RKO (cell line): ENCODE measurements around the gene PIGB.
"Not testable (repeated sequence)": the region's sequence is repeated elsewhere in the genome, so short reads cannot be mapped to it uniquely, and the experiment has no call there.

Source experiments
- DNase-seq: peaks from one replicate; pipeline ENCODE4 v3.0.0-alpha.2; 2016; ENCODE audit warnings: low spot score

PIGB gene

GRCh38 chr15:55381595-55381994 lies 62.6 kb downstream of the PIGB start:
- no peak for DNase-seq

- DNase-seq, result no peak
Observed at GRCh38 chr15:55383687-55384086, 64.7 kb downstream of the PIGB start.

GRCh38 chr15:55387027-55387426 lies 68.0 kb downstream of the PIGB start:
- DNase-seq, result no peak

- peak; percentile 40 for DNase-seq
Observed at GRCh38 chr15:55389264-55389607, 70.2 kb downstream of the PIGB start.

- DNase-seq, result no peak
Observed at GRCh38 chr15:55394694-55395093, 75.7 kb downstream of the PIGB start.

GRCh38 chr15:55398243-55398642 lies 79.2 kb downstream of the PIGB start:
- DNase-seq, result no peak

- DNase-seq, result not testable (repeated sequence)
Observed at GRCh38 chr15:55400050-55400449, 81.0 kb downstream of the PIGB start.

GRCh38 chr15:55401786-55402246 lies 82.8 kb downstream of the PIGB start:
- DNase-seq, result no peak

GRCh38 chr15:55402707-55403106 lies 83.7 kb downstream of the PIGB start:
- no peak for DNase-seq

- peak; percentile 13 for DNase-seq
Observed at GRCh38 chr15:55403531-55403930, 84.5 kb downstream of the PIGB start.
